NCI-H510A (cell line): ENCODE measurements around the gene DIAPH3.
"Not testable (repeated sequence)": the region's sequence is repeated elsewhere in the genome, so short reads cannot be mapped to it uniquely, and the experiment has no call there.

Source experiments
- DNase-seq: peaks from one replicate; lab custom pipeline; 2025; lab: John Stamatoyannopoulos, UW

The DIAPH3 gene

GRCh38 chr13:60099631-60100420, 63.9 kb downstream of the DIAPH3 start:
- no peak for DNase-seq

- DNase-seq, result no peak
Observed at GRCh38 chr13:60095300-60095699, 68.4 kb downstream of the DIAPH3 start.

GRCh38 chr13:60094385-60095088, 69.2 kb downstream of the DIAPH3 start:
- no peak for DNase-seq

DNA sequence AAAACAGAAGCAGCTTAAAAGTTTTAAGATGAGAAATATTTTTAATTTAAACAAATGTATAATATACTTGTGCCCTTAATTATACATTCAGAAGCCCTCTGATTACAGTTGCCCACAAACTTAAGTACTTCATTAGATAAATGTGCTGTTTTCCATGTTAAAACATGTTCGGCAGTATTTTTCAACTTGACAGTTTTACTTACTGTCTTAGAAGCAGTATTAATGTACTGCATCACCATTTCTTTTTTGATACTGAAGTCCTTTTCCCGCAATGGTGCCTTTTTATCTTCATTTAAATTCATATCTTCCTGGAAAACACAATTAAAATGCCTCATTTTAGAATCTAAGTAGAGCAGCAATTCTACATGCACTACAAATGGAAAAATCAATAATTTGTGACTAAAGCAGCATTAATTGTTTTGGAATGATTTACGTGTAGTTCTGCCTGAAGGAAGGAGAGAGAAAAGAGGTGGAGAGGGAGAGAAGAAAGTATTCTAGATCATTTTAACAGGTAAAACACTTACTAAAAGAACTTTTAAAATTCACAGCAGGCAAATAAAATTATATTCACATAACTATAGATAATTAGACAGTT, 70.2 kb downstream of the DIAPH3 start:
- DNase-seq, result no peak

DNA sequence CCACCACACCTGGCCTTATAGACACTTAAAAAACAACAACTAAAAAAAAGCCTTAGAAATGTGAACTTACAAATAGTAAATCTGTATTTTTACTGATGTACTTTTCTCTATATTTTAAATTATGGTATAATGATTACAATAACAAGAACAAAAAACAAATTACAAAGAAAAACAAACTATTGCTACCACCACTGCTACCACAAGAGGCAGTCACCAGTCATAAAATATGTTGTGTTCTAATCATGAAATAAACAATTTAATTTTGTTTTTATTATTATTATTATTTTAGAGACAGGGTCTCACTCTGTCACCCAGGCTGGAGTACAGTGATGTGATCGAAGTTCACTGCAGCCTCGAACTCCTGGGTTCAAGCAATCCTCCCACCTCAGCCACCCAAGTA, 72.2 kb downstream of the DIAPH3 start:
- DNase-seq, result no peak

- no peak for DNase-seq
Observed at GRCh38 chr13:60090574-60090973, 73.2 kb downstream of the DIAPH3 start.

DNA sequence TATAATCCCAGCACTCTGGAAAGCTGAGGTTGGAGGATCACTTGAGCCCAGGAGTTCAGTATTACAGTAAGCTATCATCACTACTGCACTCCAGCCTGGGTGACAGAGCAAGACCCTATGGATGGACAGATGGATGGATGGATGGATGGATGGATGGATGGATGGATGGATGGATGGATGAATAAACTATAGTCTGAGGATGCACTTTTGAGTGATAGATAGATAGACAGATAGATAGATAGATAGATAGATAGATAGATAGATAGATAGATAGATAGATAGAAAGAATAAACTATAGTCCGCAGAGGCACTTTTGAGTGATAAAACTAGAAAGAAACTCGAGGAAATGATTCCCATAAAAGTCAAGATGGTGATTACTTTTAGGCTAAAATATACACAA, 79.9 kb downstream of the DIAPH3 start:
- DNase-seq, result not testable (repeated sequence)

GRCh38 chr13:60080850-60081249, 82.9 kb downstream of the DIAPH3 start:
- no peak for DNase-seq

GRCh38 chr13:60078226-60078625, 85.5 kb downstream of the DIAPH3 start:
- DNase-seq, result no peak

GRCh38 chr13:60075850-60076249, 87.9 kb downstream of the DIAPH3 start:
- DNase-seq, result no peak

GRCh38 chr13:60074397-60074796, 89.3 kb downstream of the DIAPH3 start:
- DNase-seq, result no peak

DNA sequence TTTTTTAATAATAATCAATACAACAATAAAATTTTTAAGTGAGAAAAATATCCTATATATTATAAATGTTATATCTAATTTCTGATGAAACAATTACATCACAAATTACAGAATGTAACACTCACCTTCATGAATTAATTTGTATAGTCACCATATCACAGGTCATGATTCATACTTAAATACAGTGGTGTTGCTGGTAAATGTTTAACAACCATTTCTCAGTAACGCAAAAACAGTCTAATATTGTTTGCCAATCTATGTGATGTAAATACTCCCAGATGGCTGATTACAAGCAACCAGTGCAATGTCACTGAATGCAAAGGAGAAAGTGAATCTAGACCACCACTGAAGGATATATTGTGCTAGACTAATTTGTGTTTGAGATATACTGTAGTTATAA, 97.5 kb downstream of the DIAPH3 start:
- DNase-seq, result no peak

DNA sequence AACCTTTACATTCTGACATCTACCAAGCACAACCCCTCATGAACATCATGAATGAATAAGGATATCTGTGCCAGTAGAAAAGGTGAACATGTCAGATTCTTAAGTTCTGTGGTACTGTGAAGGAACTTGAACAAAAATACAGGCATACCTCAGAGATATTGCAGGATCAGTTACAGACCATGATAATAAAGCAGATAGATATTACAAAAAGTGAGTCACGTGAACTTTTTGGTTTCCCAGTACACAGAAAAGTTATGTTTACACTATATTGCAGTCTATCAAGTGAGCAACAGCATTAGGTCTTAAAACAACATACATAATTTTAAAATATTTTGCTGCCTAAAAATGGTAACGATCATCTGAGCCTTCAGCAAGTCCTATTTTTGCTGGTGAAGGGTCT, 101.2 kb downstream of the DIAPH3 start:
- no peak for DNase-seq

- DNase-seq, result no peak
Observed at GRCh38 chr13:60061737-60062136, 102.0 kb downstream of the DIAPH3 start.

DNA sequence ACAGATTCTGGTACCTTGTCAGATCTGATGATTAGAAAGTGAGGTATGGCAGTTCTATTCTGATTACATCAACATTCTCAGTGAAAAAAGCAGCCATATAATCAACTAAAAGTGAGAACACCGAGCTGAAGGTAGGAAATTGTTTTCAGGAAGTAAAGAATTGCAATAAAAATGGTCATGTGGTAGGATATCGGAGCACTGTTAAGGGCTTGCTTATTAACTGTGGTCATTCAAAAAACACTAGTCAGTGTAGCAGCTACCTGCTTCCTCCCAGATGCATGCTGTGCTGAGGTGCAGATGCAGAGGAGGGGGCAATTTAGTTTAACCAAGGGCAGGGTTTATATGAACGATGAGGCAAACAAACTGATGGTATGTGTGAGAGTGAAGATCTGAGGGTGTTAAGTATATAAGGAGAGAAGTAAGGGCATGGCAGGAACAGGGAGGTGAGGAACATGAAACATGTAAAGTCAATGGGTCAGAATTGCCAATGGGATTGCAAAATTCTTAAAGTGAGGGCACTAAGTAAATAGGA, 111.9 kb downstream of the DIAPH3 start:
- DNase-seq, result no peak

GRCh38 chr13:60048353-60048752, 115.4 kb downstream of the DIAPH3 start:
- not testable (repeated sequence) for DNase-seq

DNA sequence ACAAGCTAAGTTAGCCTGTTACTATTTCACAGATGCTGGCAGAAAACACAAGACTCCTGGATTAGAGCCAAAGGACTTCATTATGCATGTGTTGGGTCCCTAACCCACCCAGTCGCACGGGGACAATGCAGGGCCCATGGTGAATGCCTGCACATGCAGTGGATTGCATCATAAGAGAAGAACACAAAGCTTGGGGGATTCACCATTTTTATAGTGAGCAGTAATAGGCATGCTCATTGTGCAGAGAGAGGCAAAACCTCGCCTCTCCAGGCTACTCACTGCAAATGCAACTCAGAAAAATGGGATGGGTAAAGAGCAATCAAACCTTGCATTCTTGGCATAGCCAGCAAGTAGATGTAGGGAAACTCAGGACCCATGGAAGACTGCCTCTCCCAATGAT, 115.8 kb downstream of the DIAPH3 start:
- no peak for DNase-seq

GRCh38 chr13:60044321-60044720, 119.4 kb downstream of the DIAPH3 start:
- DNase-seq, result no peak

DNA sequence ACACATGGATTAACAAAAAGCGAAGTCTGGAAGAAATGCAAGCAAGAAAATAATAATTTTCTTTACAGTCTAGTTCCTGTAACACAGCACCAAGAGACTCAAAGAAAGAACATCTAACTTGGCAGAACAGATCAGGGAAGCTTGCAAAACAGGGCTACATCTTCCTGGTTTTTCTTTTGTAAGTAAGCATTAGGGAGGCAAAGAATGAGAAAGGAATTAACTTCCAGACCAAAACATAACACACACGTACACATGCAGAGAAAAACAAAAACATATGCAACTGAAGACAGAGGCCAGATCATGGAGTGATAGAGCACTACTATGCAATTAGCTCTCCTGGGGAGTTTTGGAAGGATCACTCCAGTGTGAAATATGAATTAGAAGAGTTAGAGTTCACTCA, 120.5 kb downstream of the DIAPH3 start:
- DNase-seq, result no peak

- not testable (repeated sequence) for DNase-seq
Observed at GRCh38 chr13:60040668-60041067, 123.1 kb downstream of the DIAPH3 start.

DNA sequence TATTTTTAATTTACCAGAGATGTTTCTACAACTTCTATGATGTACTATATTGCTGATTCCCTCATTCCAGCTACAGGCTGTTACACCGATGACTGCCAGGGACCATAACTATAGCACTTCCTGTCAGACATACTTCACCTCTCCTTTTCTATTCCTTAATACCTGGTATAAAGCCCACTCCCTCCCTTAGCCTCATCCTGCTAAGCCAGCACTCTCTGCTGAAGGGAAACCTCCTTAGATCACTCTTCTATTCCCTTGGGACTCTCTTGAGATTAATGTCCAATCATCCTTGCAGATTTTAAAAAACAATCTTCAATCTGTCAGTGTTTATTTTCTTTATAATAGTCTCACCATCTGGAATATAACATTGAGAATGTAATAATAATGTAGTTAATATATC, 127.9 kb downstream of the DIAPH3 start:
- DNase-seq, result no peak

- DNase-seq, result no peak
Observed at GRCh38 chr13:60032851-60033250, 130.9 kb downstream of the DIAPH3 start.

- DNase-seq, result no peak
Observed at GRCh38 chr13:60028021-60028420, 135.7 kb downstream of the DIAPH3 start.
